Esophagus muscularis mucosa (tissue), 4 donors: Measurements from ENCODE around the gene CCDC77. TPM values are rescaled to one million over a fixed set of nuclear protein-coding genes. Genes with fewer than 3 reads are reported as not detected.

ENCODE experiments used
- DNase-seq: peaks from one replicate; pipeline ENCODE4 v3.0.0-alpha.2; 2017; ENCODE audit errors: extremely low spot score
- H3K27ac ChIP-seq, 4 donors: fragments of 200-600 bp; sonication (generic); replicated peaks in 1 of 4; 1 replicate in 3 of 4; 2 replicates in 1 of 4; pipeline ENCODE4 v1.5.1; 2016 to 2019; ENCODE audit warnings: mild to moderate bottlenecking in 1 of 4
- H3K27me3 ChIP-seq, 4 donors: fragments of 200-600 bp; sonication (generic); one replicate each; pipeline versions ENCODE4 v1.5.1 to v1.6.0; 2016 to 2019
- H3K36me3 ChIP-seq, 4 donors: fragments of 200-600 bp; sonication (generic); one replicate each; pipeline ENCODE4 v1.5.1; 2016 to 2019
- H3K4me1 ChIP-seq, 4 donors: fragments of 200-600 bp; sonication (generic); one replicate each; pipeline ENCODE4 v1.5.1; 2016 to 2019
- H3K4me3 ChIP-seq, 4 donors: fragments of 200-600 bp; sonication (generic); 1 replicate in 2 of 4; 2 replicates in 2 of 4; pipeline ENCODE4 v1.5.1; 2016 to 2019; ENCODE audit warnings: mild to moderate bottlenecking in 4 of 4, moderate library complexity in 1 of 4
- H3K9me3 ChIP-seq, 4 donors: fragments of 200-600 bp; sonication (generic); 1 replicate in 3 of 4; 2 replicates in 1 of 4; pipeline ENCODE4 v1.5.1; 2016 to 2019
- EP300 ChIP-seq: sonication (generic); formaldehyde crosslinking; IDR thresholded peaks from one replicate; pipeline ENCODE4 v1.6.1; 2017; ENCODE audit warnings: antibody characterized with exemption
- POLR2A ChIP-seq: fragments of 450-650 bp; IDR thresholded peaks from one replicate; pipeline ENCODE4 v1.6.1; 2017; ENCODE audit warnings: antibody characterized with exemption, moderate library complexity, mild to moderate bottlenecking, low read depth
- POLR2AphosphoS5 ChIP-seq, 2 donors: sonication (generic); formaldehyde crosslinking; IDR thresholded peaks; one replicate each; pipeline ENCODE4 v1.6.1; 2017; ENCODE audit warnings: antibody characterized with exemption in 2 of 2
- WGBS: methylation state at CpG from one replicate; pipeline ENCODE4 v1.1.5; 2018; 5-methylcytosine and 5-hydroxymethylcytosine counted together
- intact Hi-C: fragments of 100-400 bp; cut with DNase I; formaldehyde crosslinking; loops from one replicate; pipeline ENCODE4 v1.15.1; 2023
- total RNA-seq, 4 donors: library from RNA; depleted of rRNA; stranded (reverse); fragments of >200 nt; gene quantifications; one replicate each; pipeline versions ENCODE4 v1.1.0 to v1.2.1, GENCODE V29; 2016
- TF ChIP-seq, protein P1 (sequence below), 3 experiments: fragments of 200-600 bp in 2 of 3; fragments of 450-650 bp in 1 of 3; sonication (generic) in 2 of 3; IDR thresholded peaks; one replicate each; pipeline ENCODE4 v1.5.1; 2017 to 2019; ENCODE audit warnings: antibody characterized with exemption in 3 of 3, mild to moderate bottlenecking in 2 of 3, moderate library complexity in 1 of 3

CCDC77 gene
- 1 to 10 TPM; 3.8 to 7.1 (median 5.0) TPM for total RNA-seq

GRCh38 chr12:401235-402028 is at the start of gene CCDC77:
Gene CCDC77 (plus strand): TSS chr12:401644. CDS start chr12:409384, 7,740 bp downstream.
- intact Hi-C loops = no loop called here
- Histone ChIP-seq H3K36me3 (no peaks in the 10 kb centered on the region), H3K27me3 (no peaks in the 10 kb centered on the region), H3K4me1 (peaks cover 12 to 17% (median 14%) of the 10 kb centered on the region in 4 donors), H3K27ac (peak within 1 kb of the TSS; percentile 73 to 78 (median 74)), H3K4me3 (peak within 1 kb of the TSS; percentile 60 to 73 (median 70)), H3K9me3 (no peaks in the 10 kb centered on the region)
- WGBS = 1% methylated on average over 31 of the region's 45 CpGs
- TF ChIP-seq, protein P1, sequence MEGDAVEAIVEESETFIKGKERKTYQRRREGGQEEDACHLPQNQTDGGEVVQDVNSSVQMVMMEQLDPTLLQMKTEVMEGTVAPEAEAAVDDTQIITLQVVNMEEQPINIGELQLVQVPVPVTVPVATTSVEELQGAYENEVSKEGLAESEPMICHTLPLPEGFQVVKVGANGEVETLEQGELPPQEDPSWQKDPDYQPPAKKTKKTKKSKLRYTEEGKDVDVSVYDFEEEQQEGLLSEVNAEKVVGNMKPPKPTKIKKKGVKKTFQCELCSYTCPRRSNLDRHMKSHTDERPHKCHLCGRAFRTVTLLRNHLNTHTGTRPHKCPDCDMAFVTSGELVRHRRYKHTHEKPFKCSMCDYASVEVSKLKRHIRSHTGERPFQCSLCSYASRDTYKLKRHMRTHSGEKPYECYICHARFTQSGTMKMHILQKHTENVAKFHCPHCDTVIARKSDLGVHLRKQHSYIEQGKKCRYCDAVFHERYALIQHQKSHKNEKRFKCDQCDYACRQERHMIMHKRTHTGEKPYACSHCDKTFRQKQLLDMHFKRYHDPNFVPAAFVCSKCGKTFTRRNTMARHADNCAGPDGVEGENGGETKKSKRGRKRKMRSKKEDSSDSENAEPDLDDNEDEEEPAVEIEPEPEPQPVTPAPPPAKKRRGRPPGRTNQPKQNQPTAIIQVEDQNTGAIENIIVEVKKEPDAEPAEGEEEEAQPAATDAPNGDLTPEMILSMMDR (IDR thresholded peaks at IDR 0.05) = peak; percentile 30 to 51 (median 32)
- no peak for TF ChIP-seq EP300
- peak; percentile 78 to 88 for TF ChIP-seq POLR2AphosphoS5 (IDR thresholded peaks at IDR 0.05)
- DNase-seq = peak; percentile 98

DNA sequence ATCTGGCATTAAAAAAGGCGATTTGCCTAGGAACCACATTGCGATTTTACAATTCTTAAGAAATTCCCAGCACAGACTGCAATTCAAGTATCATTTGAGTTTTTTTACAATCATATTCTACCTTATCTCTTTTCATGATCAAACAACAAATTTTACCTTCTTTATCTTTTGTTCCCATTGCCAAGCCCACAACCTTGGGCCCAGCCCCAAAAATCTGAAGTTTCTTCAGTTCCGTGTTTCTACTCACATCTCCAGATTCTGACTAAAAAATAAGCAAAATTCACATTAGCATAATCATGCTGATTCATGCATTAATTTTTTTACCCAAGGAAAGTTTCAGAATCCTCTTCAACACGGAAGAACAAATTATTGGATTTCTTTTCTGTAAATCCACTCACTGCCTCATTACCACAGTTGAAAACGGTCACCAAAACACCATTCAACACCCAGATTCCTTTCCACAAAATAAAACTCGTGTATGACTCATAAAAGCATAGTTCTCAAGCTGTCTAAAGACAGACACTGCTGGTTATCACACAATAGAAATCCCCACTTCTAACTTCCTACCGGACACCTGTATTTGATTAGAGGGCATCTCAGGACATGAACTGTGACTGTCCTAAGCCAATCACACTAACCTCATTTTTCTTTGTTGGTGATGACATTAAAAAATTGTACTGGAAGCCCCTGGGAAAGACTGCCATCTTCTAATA is 45.0 kb upstream of the CCDC77 start:
- 85% methylated on average over 7 of the region's 7 CpGs for WGBS
- H3K27me3 ChIP-seq = no peaks in the 10 kb centered on the region
- intact Hi-C loops = no loop called here
- peaks cover 40 to 97% (median 84%) of the 10 kb centered on the region in 4 donors for H3K36me3 ChIP-seq
- H3K27ac ChIP-seq = no peak overlapping the region
- no peak for DNase-seq
- H3K4me1 ChIP-seq = peaks cover 0 to 9% (median 6%) of the 10 kb centered on the region in 4 donors
- H3K9me3 ChIP-seq = peaks cover 0 to 12% (median 0%) of the 10 kb centered on the region in 4 donors
- no peak overlapping the region for H3K4me3 ChIP-seq
- TF ChIP-seq, protein P1 (IDR thresholded peaks at IDR 0.05) = no peak

DNA sequence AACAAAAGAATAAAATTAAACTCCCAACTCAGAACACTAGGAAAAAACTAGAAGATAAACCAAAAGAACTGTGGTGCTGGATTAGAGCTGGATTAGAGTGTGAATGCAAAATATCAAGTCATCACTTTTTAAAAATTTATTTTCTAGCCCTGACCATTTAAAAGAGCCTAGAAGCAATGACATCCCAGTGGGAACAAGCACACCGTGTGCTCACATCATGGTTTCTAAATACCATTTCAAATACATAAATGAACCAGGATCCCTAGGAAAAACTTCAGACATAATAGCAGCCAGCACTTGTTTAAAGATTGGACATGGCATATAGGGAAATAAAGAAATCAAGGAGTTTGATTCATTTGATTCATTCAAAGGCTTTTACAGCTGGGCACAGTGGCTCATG is 42.4 kb upstream of the CCDC77 start:
- DNase-seq = no peak
- Histone ChIP-seq H3K4me1 (no peaks in the 10 kb centered on the region), H3K36me3 (peaks cover 52 to 97% (median 82%) of the 10 kb centered on the region in 4 donors), H3K4me3 (no peak overlapping the region), H3K27me3 (no peaks in the 10 kb centered on the region), H3K27ac (no peak overlapping the region), H3K9me3 (peaks cover 0 to 12% (median 0%) of the 10 kb centered on the region in 4 donors)
- TF ChIP-seq POLR2AphosphoS5 (IDR thresholded peaks at IDR 0.05) (no peak), POLR2A (no peak), EP300 (no peak)
- TF ChIP-seq, protein P1 (IDR thresholded peaks at IDR 0.05) = no peak
- intact Hi-C loops = no loop called here
- 97% methylated on average over 1 of the region's 1 CpG for WGBS

- H3K9me3 ChIP-seq = peaks cover 0 to 9% (median 7%) of the 10 kb centered on the region in 4 donors
- H3K36me3 ChIP-seq = peaks cover 48 to 87% (median 69%) of the 10 kb centered on the region in 4 donors
- 100% methylated on average over 2 of the region's 2 CpGs for whole genome bisulfite sequencing
- no peak overlapping the region for H3K27ac ChIP-seq
- no peaks in the 10 kb centered on the region for H3K4me1 ChIP-seq
- no peak for TF ChIP-seq POLR2A
- no peak for TF ChIP-seq POLR2AphosphoS5 (IDR thresholded peaks at IDR 0.05)
- TF ChIP-seq, protein P1 (IDR thresholded peaks at IDR 0.05) = no peak
- TF ChIP-seq EP300 = no peak
- intact Hi-C loops = no loop called here
- H3K27me3 ChIP-seq = no peaks in the 10 kb centered on the region
- DNase-seq = no peak
- H3K4me3 ChIP-seq = no peak overlapping the region
Observed at GRCh38 chr12:366820-367219, 34.6 kb upstream of the CCDC77 start.
